Activated CD4-positive, CD25-positive, alpha-beta regulatory T cell treated with anti-CD3 and anti-CD28 coated beads, Interleukin-2, amount 50 U/mL, for 16 hours (primary cell): Measurements from ENCODE around the gene FAM120B.
"Not testable (repeated sequence)": the region's sequence is repeated elsewhere in the genome, so short reads cannot be mapped to it uniquely, and the experiment has no call there.

ENCODE experiments used
- DNase-seq: peaks from one replicate; pipeline ENCODE4 v3.0.0-alpha.2; 2020; ENCODE audit warnings: low read depth, low spot score

The FAM120B gene

DNA sequence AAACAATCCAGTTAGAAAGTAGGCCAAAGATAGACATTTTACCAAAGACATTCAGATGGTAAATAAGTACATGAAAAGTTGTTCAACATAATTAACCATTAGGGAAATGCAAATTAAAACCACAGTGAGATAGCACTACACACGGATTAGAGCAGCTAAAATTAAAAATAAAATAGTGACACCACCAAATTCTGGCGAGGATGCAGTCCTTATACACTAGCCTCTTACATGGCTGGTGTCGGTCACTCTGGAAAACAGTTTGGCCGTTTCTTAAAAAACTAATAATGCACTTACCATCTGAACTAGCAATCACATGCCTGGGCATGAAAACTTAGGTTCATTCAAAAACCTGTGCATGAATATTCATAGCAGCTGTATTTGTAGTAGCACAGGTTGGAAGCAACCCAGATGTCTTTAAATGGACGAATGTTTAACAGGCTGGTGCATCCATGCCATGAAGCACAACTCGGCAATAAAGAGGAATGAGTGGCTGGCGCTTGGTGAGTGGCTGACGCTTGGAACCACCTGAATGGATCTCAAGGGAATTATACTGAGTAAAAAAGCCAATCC is 77.0 kb downstream of the FAM120B start:
- no peak for DNase-seq

DNA sequence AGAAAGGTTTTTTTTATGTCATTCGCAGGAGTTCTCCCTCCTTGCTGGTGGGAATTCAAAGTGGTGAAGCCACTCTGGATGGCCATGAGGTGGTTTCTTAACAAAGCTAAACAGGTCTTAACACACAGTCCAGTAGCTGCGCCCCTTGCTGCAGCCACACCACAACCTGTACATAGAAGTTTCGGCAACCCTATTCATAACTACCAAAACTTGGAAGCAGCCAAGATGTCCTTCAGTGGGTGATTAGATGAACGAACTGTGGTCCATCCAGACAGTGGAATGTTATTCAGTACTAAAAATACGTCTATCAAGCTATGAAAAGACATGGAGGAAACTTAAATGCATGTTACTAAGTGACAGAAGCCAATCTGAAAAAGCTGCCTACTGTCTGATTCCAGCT is 78.9 kb downstream of the FAM120B start:
- DNase-seq, result no peak

DNA sequence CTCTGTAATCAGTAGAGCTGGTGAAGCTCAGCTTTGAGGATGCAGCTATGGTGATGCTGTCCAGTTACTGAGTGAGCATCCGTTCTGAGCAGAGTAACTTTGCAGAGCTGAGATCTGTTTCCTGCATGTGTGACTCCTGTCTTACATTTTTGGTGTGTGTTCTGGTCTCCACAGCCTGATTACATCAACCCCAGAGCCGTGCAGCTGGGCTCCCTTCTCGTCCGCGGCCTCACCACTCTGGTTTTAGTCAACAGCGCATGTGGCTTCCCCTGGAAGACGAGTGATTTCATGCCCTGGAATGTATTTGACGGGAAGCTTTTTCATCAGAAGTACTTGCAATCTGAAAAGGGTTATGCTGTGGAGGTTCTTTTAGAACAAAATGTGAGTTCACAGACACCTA is 81.6 kb downstream of the FAM120B start:
- no peak for DNase-seq

DNA sequence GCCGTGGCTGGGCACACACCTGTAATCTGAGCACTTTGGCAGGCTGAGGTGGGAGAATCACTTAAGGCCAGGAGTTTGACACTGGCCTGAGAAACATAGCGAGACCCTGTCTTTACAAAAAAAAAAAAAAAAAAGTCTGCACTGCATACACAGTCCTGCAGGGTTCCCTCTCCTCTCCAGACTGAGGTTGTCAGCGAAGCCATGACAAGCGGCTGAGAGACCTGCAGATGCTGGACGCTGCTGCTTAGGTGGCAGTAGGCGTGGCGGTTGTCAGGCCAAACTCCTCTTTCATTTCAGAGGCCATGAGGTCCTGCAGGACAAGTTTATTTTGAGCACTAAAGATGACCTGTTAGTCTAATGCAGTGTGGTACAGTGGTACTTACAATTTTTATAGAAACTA is 86.5 kb downstream of the FAM120B start:
- DNase-seq, result no peak

DNA sequence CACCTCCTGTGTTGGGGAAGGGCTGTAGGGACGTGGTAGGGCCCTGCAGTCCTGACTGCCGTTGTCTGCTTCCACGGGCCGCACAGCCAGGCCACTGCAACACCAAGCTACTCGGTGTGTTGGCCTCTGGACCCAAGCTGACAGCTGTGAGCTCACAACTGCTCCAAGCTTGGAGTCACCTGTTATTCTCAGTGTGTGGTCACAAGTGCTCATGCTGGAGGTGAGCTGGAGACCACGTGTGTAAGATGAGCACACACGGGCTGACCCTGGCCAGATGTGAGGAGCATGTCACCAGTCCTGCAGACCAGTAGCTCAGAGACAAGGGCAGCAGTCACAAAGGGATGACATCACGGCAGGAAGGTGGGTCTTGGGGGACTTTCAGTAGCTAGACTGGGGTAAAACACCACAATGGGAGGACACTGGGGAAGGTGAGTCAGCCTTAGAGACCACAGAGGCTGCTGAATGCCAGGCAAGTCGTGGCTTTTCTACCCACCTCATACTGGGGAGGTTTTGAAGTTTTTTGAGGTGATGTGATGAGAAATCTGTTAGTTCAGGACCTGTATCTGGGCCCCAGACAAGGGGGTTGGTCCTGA is 87.3 kb downstream of the FAM120B start:
- DNase-seq, result no peak

DNA sequence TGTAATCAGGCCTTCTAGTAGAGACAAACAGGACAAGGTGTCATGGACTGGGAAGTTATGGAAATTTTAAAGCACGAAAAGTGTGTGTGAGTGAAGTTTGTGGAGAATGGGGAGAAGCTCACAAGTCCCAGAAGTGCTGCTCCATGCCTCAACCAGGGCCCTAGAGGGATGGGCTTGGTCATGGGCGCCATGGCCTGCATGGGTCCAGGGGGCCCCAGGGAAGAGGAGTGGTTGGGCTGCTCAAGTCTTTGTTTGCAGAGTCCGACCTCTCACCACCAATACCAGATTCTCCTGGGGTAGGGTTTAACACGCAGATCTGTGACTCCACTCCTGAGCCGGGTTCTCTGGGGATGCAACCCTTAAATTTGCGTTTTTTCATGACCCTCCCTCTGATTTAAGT is 88.4 kb downstream of the FAM120B start:
- no peak for DNase-seq

DNA sequence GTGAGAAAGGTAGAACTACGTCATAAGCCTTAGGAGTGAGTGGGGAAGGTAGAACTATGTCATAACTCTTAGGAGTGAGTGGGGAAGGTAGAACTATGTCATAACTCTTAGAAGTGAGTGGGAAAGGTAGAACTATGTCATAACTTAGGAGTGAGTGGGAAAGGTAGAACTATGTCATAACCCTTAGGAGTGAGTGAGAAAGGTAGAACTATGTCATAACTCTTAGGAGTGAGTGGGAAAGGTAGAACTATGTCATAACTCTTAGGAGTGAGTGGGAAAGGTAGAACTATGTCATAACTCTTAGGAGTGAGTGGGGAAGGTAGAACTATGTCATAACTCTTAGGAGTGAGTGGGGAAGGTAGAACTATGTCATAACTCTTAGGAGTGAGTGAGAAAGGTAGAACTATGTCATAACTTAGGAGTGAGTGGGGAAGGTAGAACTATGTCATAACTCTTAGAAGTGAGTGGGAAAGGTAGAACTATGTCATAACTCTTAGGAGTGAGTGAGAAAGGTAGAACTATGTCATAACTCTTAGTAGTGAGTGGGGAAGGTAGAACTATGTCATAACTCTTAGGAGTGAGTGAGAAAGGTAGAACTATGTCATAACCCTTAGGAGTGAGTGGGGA is 92.3 kb downstream of the FAM120B start:
- not testable (repeated sequence) for DNase-seq

DNA sequence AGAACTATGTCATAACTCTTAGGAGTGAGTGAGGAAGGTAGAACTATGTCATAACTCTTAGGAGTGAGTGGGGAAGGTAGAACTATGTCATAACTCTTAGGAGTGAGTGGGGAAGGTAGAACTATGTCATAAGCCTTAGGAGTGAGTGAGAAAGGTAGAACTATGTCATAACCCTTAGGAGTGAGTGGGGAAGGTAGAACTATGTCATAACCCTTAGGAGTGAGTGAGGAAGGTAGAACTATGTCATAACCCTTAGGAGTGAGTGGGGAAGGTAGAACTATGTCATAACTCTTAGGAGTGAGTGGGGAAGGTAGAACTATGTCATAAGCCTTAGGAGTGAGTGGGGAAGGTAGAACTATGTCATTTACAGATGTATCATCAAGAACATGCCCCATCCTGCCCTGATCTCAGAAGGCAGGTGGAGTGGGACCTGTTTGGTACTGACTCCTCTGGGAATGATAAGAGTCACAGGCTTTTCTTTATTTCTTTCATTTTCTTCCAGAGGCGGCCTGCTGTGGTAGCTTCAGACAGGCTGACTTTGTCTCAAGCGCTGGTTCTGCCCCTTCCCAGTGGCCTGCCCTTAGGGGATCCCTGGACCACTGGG is 93.5 kb downstream of the FAM120B start:
- not testable (repeated sequence) for DNase-seq

DNA sequence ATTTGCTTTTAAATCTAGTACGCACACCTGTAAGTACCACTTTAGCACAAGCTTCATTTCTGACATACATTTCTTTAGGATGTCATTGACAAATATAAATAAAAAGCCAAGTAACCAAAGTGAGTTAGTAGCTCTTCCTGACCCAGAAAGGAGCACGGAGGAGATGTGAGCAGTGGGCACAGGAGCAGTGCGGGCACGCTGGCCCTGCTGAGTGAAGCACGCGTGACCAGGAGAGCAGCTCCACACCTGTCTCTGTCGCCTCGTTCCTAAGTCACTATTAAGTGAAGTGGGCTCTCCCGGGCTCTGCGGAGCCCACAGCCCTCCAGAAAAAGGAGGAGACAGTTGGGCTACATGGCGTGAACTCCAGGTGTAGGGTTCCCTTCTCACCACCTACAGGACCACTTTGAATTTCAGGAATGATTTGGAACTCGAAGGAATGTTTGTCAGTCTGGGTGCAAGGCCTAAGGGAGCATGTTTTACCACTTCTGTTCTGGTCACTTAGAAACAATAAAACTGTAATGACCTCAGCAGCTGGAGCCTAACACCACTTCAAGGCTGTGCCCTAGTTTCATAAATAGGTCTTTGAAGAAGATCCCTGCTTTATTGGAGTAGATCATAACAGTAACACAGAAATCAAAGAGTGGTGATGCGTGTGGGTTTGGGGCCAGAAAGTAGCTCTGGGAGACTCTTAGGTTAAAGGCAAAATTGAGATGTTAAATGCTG is 95.9 kb downstream of the FAM120B start:
- no peak for DNase-seq

DNA sequence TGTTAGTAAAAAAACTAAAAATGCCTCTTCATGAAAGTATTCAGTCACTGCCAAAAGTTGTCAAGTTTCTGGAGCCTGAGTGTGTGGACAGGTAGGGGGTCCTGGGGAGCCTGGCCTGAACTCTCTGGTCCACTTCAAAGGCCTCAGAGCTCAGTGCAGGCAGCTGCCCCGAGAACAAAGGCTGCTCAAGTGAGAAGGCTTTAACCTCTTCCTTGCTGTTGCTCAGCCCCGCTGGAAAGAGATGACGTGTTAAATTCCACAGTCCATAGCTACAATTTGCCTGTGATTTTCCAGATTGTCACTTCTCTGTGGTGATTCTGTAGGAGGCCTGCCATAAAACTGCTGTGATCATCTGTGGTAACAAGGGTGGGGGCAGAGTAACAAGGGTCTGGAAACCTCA is 96.9 kb downstream of the FAM120B start:
- DNase-seq, result no peak

DNA sequence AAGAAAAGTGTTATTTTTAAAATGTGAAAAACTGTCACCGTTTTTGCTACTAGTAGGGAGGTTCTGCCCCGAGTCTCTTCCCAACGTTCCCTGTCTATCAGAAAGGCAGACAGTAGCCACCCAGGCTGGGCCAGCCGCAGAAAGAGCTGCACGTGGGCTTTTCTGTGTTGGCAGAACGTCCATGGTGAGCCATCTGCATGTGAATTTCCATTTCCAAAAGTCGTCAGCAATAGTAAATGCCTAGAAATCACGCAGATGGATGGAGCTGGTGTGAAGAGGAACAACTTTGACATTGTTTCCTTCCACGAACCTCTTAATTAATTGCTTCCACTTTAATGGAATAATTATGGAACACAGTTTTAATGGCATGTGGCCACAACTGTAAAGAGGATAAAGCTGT is 97.5 kb downstream of the FAM120B start:
- no peak for DNase-seq

DNA sequence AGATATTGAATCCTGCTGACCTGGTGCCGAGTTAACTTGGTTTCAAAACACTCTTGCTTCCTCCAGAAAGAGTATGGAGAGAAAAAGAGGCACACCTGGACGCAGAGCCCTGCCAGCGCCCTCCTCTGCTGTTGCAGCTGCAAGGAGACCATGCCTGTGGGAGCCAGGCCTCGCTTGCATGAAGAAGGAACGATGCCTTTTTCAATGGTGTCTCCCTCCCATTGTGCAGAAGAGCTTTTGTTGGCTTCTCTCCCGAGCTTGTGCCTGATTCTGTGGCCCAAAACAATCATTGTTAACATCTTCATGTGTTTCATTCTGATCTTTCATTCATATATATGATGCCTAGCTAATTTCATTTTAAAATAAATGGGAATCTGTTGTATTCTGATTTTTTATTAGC is 98.1 kb downstream of the FAM120B start:
- DNase-seq, result no peak

DNA sequence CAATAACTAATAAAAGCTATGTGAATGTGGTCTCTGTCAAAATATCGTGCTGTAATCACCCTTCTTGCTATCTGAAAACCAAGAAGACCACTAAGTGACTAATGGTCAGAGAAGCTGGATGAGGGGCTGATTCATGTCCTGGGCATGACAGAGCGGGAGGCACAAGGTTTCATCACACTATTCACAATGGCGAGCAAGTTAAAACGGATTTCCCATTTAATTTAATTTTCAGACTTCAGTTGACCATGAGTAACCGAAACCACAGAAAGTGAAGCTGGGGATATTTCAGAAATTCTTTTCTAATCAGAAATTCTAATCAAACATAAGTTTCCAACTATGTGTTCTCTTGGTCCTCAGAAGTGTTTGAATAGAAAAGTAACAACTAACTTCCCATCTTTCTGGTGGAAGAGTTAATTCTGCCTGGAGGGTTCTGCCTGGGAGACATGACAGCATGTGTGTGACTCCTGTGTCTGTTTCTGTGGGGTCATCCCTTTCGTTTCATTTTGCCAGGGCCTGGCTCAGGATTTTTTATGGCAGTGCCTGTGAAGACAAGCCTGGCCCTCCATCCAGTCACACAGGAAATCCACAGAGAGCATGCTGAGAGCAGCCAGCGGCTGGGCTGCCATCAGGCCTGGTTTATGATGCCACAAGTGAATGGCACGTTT is 98.9 kb downstream of the FAM120B start:
- no peak for DNase-seq

DNA sequence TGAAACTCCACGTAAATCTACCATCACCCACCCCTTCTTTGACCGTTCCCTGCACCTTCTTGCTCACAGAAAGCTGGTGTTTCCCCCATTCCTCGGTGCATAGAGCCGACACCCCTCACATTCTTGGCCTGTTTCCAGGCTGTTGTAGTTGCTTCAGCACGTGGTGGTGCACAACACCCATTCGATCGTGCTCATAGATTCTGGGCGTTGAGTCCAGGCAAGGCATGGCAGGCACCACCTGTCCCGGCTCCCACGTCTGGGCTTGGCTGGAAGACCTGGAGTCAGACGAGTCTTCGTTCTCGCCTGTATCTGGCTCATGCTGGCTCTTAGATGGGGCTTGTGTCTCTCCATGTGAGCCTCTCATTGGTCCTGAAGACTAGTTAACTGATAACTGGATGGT is 100.6 kb downstream of the FAM120B start:
- no peak for DNase-seq

DNA sequence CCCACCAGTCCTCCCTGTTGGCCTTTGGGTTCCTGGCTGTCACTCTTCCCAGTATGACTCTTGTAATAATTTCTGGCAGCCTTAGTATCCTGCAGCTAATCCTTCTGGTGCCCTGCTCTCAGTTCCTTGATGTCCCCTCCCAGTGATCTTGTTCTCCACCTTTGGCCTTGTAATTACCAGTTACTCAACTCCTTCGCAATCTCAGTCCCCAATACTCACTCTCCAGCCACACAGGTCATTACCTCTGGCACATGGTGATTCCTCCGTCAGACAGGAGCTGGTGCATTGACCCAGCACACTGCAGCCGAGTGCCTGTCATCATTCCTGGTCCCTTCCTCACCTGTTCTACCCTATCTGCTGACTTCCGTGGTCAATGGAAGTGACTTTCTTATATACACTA is 101.4 kb downstream of the FAM120B start:
- DNase-seq, result no peak

DNA sequence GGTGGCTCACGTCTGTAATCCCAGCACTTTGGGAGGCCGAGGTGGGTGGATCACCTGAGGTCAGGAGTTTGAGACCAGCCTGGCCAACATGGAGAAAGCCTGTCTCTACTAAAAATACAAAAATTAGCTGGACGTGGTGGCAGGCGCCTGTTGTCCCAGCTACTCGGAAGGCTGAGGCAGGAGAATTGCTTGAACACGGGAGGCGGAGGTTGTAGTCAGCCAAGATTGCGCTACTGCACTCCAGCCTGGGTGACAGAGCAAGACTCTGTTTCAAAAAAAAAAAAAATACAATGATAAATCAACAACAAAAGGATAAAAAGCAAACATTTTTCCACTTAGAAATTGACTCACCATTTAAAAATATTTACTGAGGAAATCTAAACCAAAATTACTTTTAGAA is 103.2 kb downstream of the FAM120B start:
- not testable (repeated sequence) for DNase-seq

DNA sequence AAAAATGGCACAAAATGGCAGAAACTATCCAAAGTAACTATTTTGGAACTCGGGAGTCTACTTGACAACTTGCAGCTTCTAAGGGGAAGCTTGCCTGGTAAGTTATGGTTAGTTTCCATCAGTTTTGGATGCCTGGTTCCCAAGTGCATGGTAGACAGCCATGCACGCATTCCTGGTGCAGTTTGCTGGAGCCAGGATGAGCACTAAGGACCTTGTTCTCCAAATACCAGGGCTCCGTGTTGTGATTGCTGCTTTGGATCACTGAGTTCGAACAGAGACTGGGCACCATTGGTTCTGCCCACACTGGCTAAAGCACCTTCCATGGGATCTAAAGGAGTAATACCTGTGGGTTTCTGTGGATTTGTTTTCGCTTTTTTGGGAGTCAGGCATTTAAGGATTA is 103.7 kb downstream of the FAM120B start:
- no peak for DNase-seq

DNA sequence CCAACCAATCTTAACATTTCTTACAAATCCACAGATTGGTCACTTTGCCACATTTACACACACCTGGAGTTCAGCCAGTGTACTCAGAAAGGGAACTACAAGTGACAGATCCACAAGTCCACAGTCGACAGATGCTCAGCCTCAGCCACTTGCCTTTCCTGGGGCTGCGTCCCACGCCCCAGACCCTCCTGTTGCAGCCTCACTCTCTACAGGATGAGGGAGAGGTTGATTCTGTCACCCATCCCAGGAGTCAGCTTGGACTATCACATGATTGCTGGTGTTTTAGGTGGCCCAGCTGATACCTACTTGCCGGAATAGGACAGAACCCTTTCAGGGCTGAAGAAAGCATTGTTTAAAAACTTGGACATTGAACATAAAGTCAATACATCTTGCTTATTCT is 108.8 kb downstream of the FAM120B start:
- no peak for DNase-seq

DNA sequence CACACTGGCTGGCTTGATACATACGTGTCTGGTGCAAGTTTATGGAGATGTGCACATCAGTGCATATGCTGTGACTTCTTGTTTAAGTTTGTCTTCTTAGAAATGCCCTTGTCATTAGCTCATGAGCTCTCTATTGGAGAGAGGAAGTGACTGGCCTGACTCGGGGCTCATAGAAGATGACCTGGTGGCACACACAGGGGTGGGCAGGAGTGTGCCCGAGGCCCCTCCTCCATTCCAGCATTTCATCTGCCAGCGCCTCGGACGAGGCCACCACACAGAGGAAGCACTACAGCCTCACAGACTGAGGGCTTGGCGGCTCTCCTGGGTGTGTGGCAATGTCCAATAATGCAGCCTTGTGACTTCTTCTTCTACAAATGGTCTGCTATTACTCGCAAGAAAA is 109.7 kb downstream of the FAM120B start:
- no peak for DNase-seq

DNA sequence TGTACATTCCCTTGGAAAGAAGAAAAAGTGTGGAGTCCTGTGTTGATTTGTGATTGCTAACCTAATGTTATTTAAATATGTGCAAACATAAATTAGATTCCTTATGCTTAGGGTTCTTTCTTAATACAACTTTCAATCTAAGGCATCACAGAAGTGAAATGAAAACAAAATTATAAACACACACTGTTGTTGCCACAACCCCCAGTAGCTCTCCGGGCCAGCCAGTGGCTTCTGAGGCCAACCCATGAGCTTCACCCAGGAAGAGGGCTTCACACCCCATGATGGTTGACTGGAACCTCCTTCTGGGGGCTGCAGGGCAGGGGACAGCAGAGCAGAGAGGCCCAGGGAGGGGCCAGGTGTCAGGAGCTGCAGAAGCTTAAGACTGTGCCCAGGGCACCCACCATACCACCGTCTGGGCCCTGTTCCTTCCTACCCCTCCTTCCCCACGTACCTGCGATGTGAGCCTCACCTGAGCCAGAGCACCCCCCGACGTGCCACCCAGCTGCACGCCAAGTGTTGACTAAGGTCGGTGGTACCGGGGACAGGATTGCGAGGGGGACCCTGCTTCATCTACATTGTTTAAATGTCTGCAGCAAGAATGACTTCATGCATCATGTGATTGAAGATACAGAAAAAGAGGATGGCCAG is 110.5 kb downstream of the FAM120B start:
- DNase-seq, result no peak

DNA sequence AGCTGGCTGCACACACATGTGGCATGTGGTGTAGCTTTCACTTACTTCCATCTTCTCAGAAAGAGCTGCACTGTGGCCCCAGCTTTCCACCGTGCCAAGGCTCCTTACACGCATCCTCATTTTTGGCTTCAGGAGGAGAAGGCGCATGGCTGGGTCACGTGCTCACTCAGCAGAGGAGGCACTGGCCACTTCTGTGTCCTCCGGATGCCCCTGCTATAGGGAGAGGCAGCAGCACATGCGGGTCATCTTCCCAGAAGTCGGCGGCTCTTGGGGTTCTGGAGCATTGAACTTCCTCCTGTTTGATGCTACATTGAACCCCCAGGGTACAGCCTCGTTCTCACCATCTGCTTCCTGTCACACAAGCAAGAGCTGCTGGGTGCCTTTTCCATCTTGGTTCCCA is 111.3 kb downstream of the FAM120B start:
- no peak for DNase-seq
